HepG2 (cell line): ENCODE data around the gene C1QBP. TPM values are rescaled to one million over a fixed set of nuclear protein-coding genes. Genes with fewer than 3 reads are reported as not detected.

Experiments used
- ATAC-seq: fragments of 200-7000 bp; cut with Tn5 transposase; 3 replicates; pipeline ENCODE4 v1.9.1; 2020; ENCODE audit warnings: mild to moderate bottlenecking, moderate library complexity
- BruUV-seq: library from RNA; stranded (reverse); fragments of 400-500 nt; replicated peaks from 2 replicates; lab custom pipeline; 2021; lab: Mats Ljungman, UMichigan
- CTCF ChIA-PET: fragments of 300-600 bp; formaldehyde crosslinking; extraction: SDS; loops from one replicate; lab custom pipeline; 2021; ENCODE audit warnings: low total read pairs, inconsistent platforms, low intra/inter-chr PET ratio; lab: Yijun Ruan, JAX
- POLR2A ChIA-PET: fragments of 350-600 bp; sonication (Branson Sonifier 250); formaldehyde crosslinking; loops from one replicate; lab custom pipeline; 2020; ENCODE audit warnings: antibody characterized with exemption, inconsistent platforms; lab: Yijun Ruan, JAX
- DNase-seq: peaks from one replicate; pipeline ENCODE4 v3.0.0-alpha.2; 2015; ENCODE audit warnings: low spot score
- FAIRE-seq: peaks from 3 replicates; lab custom pipeline; 2011; peaks lifted over from hg19 to GRCh38; lab: Jason Lieb, UNC
- H2AFZ ChIP-seq: one replicate; pipeline ENCODE4 v1.6.1; 2011; ENCODE audit warnings: low read length, inconsistent platforms
- H3K27ac ChIP-seq: fragments of 300-600 bp; 3 replicates; pipeline ENCODE4 v1.8.0; 2011; ENCODE audit warnings: mixed run types, mild to moderate bottlenecking, mixed read lengths, low read length, inconsistent platforms; ENCODE audit not compliant: insufficient read depth; ENCODE audit errors: extremely low read length
- H3K27me3 ChIP-seq, 2 experiments: fragments of 200-600 bp in 1 of 2; 2 replicates in 1 of 2; 3 replicates in 1 of 2; pipeline versions ENCODE4 v1.6.0 to v1.8.0; 2011; ENCODE audit warnings: low read length in 2 of 2, mild to moderate bottlenecking in 2 of 2, moderate library complexity in 2 of 2, inconsistent platforms in 1 of 2; ENCODE audit not compliant: insufficient read depth in 2 of 2, control insufficient read depth in 1 of 2
- H3K36me3 ChIP-seq, 2 experiments: fragments of 200-600 bp in 1 of 2; replicated peaks in 1 of 2; 2 replicates in 1 of 2; 3 replicates in 1 of 2; pipeline versions ENCODE4 v1.5.1 to v1.8.0; 2011; ENCODE audit warnings: low read length in 2 of 2, inconsistent platforms in 1 of 2; ENCODE audit not compliant: insufficient read depth in 2 of 2, control insufficient read depth in 1 of 2
- H3K4me1 ChIP-seq: 2 replicates; pipeline ENCODE4 v1.5.1; 2012; ENCODE audit warnings: low read length, inconsistent platforms; ENCODE audit not compliant: insufficient read depth
- H3K4me2 ChIP-seq: 2 replicates; pipeline ENCODE4 v1.6.0; 2011; ENCODE audit warnings: low read depth, low read length, inconsistent platforms
- H3K4me3 ChIP-seq, 3 experiments: fragments of 200-600 bp in 1 of 3; sonication (generic), shearing (Covaris generic) in 1 of 3; replicated peaks in 1 of 3; 2 replicates each; pipeline ENCODE4 v1.5.1; 2011 to 2016; ENCODE audit warnings: low read length in 3 of 3, inconsistent platforms in 2 of 3, low read depth in 2 of 3, mild to moderate bottlenecking in 2 of 3, control low read depth in 1 of 3, mixed read lengths in 1 of 3; ENCODE audit not compliant: insufficient read depth in 1 of 3
- H3K79me2 ChIP-seq: one replicate; pipeline ENCODE4 v1.6.1; 2011; ENCODE audit warnings: low read length, inconsistent platforms; ENCODE audit not compliant: insufficient read depth
- H3K9ac ChIP-seq: 2 replicates; pipeline ENCODE4 v1.6.0; 2011; ENCODE audit warnings: mild to moderate bottlenecking, low read depth, low read length, inconsistent platforms; ENCODE audit not compliant: insufficient read depth
- H3K9me3 ChIP-seq: 2 replicates; pipeline ENCODE4 v1.5.1; 2012; ENCODE audit warnings: mild to moderate bottlenecking, low read length
- H4K20me1 ChIP-seq: 2 replicates; pipeline ENCODE4 v1.6.0; 2011; ENCODE audit warnings: inconsistent platforms, mild to moderate bottlenecking, low read length, moderate library complexity; ENCODE audit not compliant: insufficient read depth
- ATF7 ChIP-seq, 2 experiments: fragments of 450-650 bp in 1 of 2; sonication (generic) in 1 of 2; formaldehyde crosslinking in 1 of 2; IDR thresholded peaks; 2 replicates each; pipeline versions ENCODE4 v1.4.0 to v1.6.1; 2016 to 2020; ENCODE audit warnings: antibody characterized with exemption in 1 of 2, mild to moderate bottlenecking in 1 of 2, missing genetic modification reagents in 1 of 2
- CEBPB ChIP-seq: IDR thresholded peaks from 2 replicates; pipeline ENCODE4 v1.6.1; 2011; ENCODE audit warnings: low read depth, low read length, improper control_type of control experiment, borderline replicate concordance
- CHD4 ChIP-seq: fragments of 200-600 bp; sonication (generic); IDR thresholded peaks from 2 replicates; pipeline ENCODE4 v1.7.0; 2017; ENCODE audit warnings: mild to moderate bottlenecking, low read length, borderline replicate concordance
- EEA1 ChIP-seq: sonication (generic); formaldehyde crosslinking; IDR thresholded peaks from 2 replicates; pipeline ENCODE4 v1.5.1; 2020; ENCODE audit warnings: mild to moderate bottlenecking, missing genetic modification reagents, borderline replicate concordance
- EZH2 ChIP-seq: conservative IDR thresholded peaks from 2 replicates; pipeline ENCODE4 v1.6.1; 2012; ENCODE audit warnings: mild to moderate bottlenecking, low read depth, low read length, moderate library complexity
- HES4 ChIP-seq: sonication (generic); formaldehyde crosslinking; IDR thresholded peaks from 2 replicates; pipeline ENCODE4 v1.9.0; 2021; ENCODE audit warnings: mild to moderate bottlenecking, missing genetic modification reagents, borderline replicate concordance
- KDM2A ChIP-seq: sonication (generic); formaldehyde crosslinking; IDR thresholded peaks from 2 replicates; pipeline ENCODE4 v1.4.0; 2020; ENCODE audit warnings: low read depth, missing genetic modification reagents, borderline replicate concordance
- RFXAP ChIP-seq: sonication (generic); formaldehyde crosslinking; IDR thresholded peaks from 2 replicates; pipeline ENCODE4 v1.4.0; 2020; ENCODE audit warnings: missing genetic modification reagents, borderline replicate concordance
- TRIM24 ChIP-seq: sonication (generic); formaldehyde crosslinking; IDR thresholded peaks from 2 replicates; pipeline ENCODE4 v1.8.0; 2022; ENCODE audit warnings: mild to moderate bottlenecking, missing genetic modification reagents
- ZFP1 ChIP-seq: IDR thresholded peaks from 2 replicates; pipeline ENCODE4 v1.6.1; 2016
- ZNF121 ChIP-seq: sonication (generic); formaldehyde crosslinking; IDR thresholded peaks from 2 replicates; pipeline ENCODE4 v1.5.0; 2020; ENCODE audit warnings: mild to moderate bottlenecking, missing genetic modification reagents
- ZNF24 ChIP-seq: fragments of 450-650 bp; IDR thresholded peaks from 2 replicates; pipeline ENCODE4 v1.6.1; 2017; ENCODE audit warnings: antibody characterized with exemption, mild to moderate bottlenecking
- ZNF354B ChIP-seq: sonication (generic); formaldehyde crosslinking; IDR thresholded peaks from 2 replicates; pipeline ENCODE4 v1.8.0; 2022; ENCODE audit warnings: mild to moderate bottlenecking, missing genetic modification reagents
- ZNF468 ChIP-seq: sonication (generic); formaldehyde crosslinking; IDR thresholded peaks from 2 replicates; pipeline ENCODE4 v1.8.0; 2022; ENCODE audit warnings: mild to moderate bottlenecking, moderate library complexity, missing genetic modification reagents
- ZNF563 ChIP-seq: sonication (generic); formaldehyde crosslinking; IDR thresholded peaks from 2 replicates; pipeline ENCODE4 v1.8.0; 2022; ENCODE audit warnings: mild to moderate bottlenecking, moderate library complexity, missing genetic modification reagents
- ZNF629 ChIP-seq: sonication (generic); formaldehyde crosslinking; conservative IDR thresholded peaks from 2 replicates; pipeline ENCODE4 v1.5.0; 2020; ENCODE audit warnings: missing genetic modification reagents
- ZZZ3 ChIP-seq: sonication (generic); formaldehyde crosslinking; IDR thresholded peaks from 2 replicates; pipeline ENCODE4 v1.4.0; 2020; ENCODE audit warnings: missing genetic modification reagents, mild to moderate bottlenecking, borderline replicate concordance
- WGBS: methylation state at CpG from one replicate; pipeline ENCODE4 v1.1.6; 2017; ENCODE audit warnings: low lambda C conversion rate; 5-methylcytosine and 5-hydroxymethylcytosine counted together
- in situ Hi-C: cut with HindIII; loops from 2 replicates; pipeline ENCODE4 v1.10.0; 2017; ENCODE audit warnings: low pct_unique_long_range_greater_than_20kb; ENCODE audit not compliant: extremely low pct_ligation_motif_present
- intact Hi-C: fragments of 100-400 bp; cut with micrococcal nuclease; formaldehyde crosslinking; loops from one replicate; pipeline ENCODE4 v1.10.0; 2022; ENCODE audit not compliant: unreplicated experiment
- polyA plus RNA-seq, 8 experiments: library from polyadenylated mRNA; depleted of rRNA in 3 of 8; stranded (reverse) in 7 of 8; unstranded in 1 of 8; fragments of >200 nt; fragmentation: Illumina TruSeq in 4 of 8; extraction: Trizol in 4 of 8; gene quantifications; 2 replicates each; pipeline versions ENCODE4 v1.2.1 to v1.2.3, GENCODE V29; 2011 to 2016; ENCODE audit warnings: low read depth in 4 of 8, missing spikeins in 1 of 8, mixed read lengths in 1 of 8; ENCODE audit not compliant: insufficient read depth in 1 of 8
- total RNA-seq, 5 experiments: library from RNA; depleted of rRNA; stranded (reverse); fragments of >200 nt; fragmentation: Illumina TruSeq; extraction: Trizol; gene quantifications; 2 replicates each; pipeline ENCODE4 v1.2.3, GENCODE V29; 2016; ENCODE audit warnings: low read depth in 1 of 5
- TF ChIP-seq, protein P1 (sequence below): sonication (generic); formaldehyde crosslinking; IDR thresholded peaks from 2 replicates; pipeline ENCODE4 v1.4.0; 2020; ENCODE audit warnings: mild to moderate bottlenecking, missing genetic modification reagents
- TF ChIP-seq, protein P2 (sequence below): sonication (generic); formaldehyde crosslinking; conservative IDR thresholded peaks from 2 replicates; pipeline ENCODE4 v1.4.0; 2020; ENCODE audit warnings: missing genetic modification reagents

C1QBP gene
- total and polyA plus RNA-seq, 2 of the 13 experiments (the other 11 are each of a cell fraction or from before 2014, with no cell fraction given): 219 to 680 TPM

DNA sequence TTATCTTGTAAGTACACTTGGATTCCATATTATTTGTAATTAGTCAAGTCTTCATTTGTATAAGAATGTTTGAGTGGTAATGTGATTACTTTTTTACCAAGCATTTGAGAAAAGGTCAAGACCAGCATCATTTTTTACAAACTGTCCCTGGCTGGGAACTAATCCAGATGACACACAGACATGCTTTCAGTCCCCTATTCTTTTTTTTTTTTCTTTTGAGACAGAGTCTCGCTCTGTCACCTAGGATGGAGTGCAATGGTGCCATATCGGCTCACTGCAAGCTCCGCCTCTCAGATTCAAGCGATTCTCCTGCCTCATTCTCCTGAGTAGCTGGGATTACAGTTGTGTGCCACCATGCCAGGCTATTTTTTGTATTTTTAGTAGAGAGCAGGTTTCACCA is 42.5 kb upstream of the C1QBP start:
- no peak for TF ChIP-seq ZZZ3
- TF ChIP-seq, all 625 proteins: peak for 0

DNA sequence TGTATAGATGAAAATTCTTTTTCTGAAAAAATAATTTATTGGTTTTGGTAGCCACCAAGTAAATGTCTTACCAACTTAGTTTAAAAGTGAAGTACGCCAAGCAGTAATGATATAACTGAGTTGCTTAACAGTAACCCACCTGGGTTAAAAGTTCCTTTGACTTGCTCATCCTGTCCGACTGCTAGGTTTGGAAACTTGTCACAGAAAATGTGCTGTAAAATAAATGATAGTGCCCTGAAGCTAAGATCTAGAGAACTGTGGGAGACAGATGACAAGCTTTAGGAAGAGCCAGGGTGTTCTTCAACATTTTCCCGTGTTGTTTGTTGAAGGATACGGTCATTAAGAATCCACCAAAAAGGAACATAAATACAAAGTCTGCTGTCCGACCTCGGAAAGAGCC is 42.0 kb upstream of the C1QBP start:
- Histone ChIP-seq H3K4me1 (peaks cover 20% of the 10 kb centered on the region), H3K9me3 (no peaks in the 10 kb centered on the region), H2AFZ (no peak overlapping the region), H3K36me3 (peaks cover 20 to 74% of the 10 kb centered on the region in 2 experiments), H3K4me3 (no peak overlapping the region), H3K27ac (no peak overlapping the region), H3K4me2 (no peak overlapping the region), H3K27me3 (no peaks in the 10 kb centered on the region; a peak in 1 of 5 replicates), H3K9ac (no peak overlapping the region), H4K20me1 (no peaks in the 10 kb centered on the region), H3K79me2 (peaks cover 41% of the 10 kb centered on the region)
- DNase-seq: no peak
- ChIA-PET CTCF (no interaction called here), POLR2A (no interaction called here)
- no peak for ATAC-seq
- in situ Hi-C loops: no loop called here
- 96% methylated on average over 6 of the region's 6 CpGs for WGBS
- no peak for FAIRE-seq
- BruUV-seq: no TSS peak
- intact Hi-C loops: no loop called here
- TF ChIP-seq ZNF354B (CRISPR knock-in tag): no peak
- no peak for TF ChIP-seq TRIM24
- TF ChIP-seq EZH2: no peak
- no peak for TF ChIP-seq EEA1 (CRISPR knock-in tag)
- TF ChIP-seq ZNF629 (CRISPR knock-in tag): no peak
- no peak for TF ChIP-seq CHD4
- TF ChIP-seq ZNF563: no peak
- TF ChIP-seq, protein P1, sequence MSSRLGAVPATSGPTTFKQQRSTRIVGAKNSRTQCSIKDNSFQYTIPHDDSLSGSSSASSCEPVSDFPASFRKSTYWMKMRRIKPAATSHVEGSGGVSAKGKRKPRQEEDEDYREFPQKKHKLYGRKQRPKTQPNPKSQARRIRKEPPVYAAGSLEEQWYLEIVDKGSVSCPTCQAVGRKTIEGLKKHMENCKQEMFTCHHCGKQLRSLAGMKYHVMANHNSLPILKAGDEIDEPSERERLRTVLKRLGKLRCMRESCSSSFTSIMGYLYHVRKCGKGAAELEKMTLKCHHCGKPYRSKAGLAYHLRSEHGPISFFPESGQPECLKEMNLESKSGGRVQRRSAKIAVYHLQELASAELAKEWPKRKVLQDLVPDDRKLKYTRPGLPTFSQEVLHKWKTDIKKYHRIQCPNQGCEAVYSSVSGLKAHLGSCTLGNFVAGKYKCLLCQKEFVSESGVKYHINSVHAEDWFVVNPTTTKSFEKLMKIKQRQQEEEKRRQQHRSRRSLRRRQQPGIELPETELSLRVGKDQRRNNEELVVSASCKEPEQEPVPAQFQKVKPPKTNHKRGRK (CRISPR knock-in tag): no peak
- no peak for TF ChIP-seq ATF7 (IDR thresholded peaks at IDR 0.05)
- TF ChIP-seq ATF7 (CRISPR knock-in tag; IDR thresholded peaks at IDR 0.05): no peak
- no peak for TF ChIP-seq ZFP1 (CRISPR knock-in tag)
- no peak for TF ChIP-seq RFXAP (CRISPR knock-in tag)
- TF ChIP-seq ZNF121 (CRISPR knock-in tag): no peak
- no peak for TF ChIP-seq CEBPB
- no peak for TF ChIP-seq ZNF468
- TF ChIP-seq KDM2A (CRISPR knock-in tag): no peak
- TF ChIP-seq, protein P2, sequence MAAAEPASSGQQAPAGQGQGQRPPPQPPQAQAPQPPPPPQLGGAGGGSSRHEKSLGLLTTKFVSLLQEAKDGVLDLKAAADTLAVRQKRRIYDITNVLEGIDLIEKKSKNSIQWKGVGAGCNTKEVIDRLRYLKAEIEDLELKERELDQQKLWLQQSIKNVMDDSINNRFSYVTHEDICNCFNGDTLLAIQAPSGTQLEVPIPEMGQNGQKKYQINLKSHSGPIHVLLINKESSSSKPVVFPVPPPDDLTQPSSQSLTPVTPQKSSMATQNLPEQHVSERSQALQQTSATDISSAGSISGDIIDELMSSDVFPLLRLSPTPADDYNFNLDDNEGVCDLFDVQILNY (CRISPR knock-in tag): no peak
- no peak for TF ChIP-seq HES4
- TF ChIP-seq ZNF24: no peak

More for the DNA sequence above, 42.5 kb upstream of the C1QBP start:
- Histone ChIP-seq H3K4me3 (no peak overlapping the region), H3K36me3 (peaks cover 20 to 70% of the 10 kb centered on the region in 2 experiments), H2AFZ (no peak overlapping the region), H3K27ac (no peak overlapping the region), H3K9ac (no peak overlapping the region), H3K79me2 (peaks cover 41% of the 10 kb centered on the region), H3K4me2 (no peak overlapping the region), H4K20me1 (no peaks in the 10 kb centered on the region), H3K9me3 (no peaks in the 10 kb centered on the region), H3K27me3 (no peaks in the 10 kb centered on the region; a peak in 1 of 5 replicates), H3K4me1 (peaks cover 20% of the 10 kb centered on the region)
- ATAC-seq (no peak), FAIRE-seq (no peak), DNase-seq (no peak)
- 96% methylated on average over 4 of the region's 4 CpGs for WGBS
- CTCF ChIA-PET: no interaction called here
- POLR2A ChIA-PET: no interaction called here
- in situ Hi-C loops (no loop called here), intact Hi-C loops (no loop called here)
- no TSS peak for BruUV-seq
